Spleen (tissue), 7 donors: ENCODE results near the gene TDRKH.

Experiments used
- POLR2A ChIP-seq, 3 donors: fragments of 450-650 bp; IDR thresholded peaks; one replicate each; pipeline ENCODE4 v1.5.1; 2017; ENCODE audit warnings: antibody characterized with exemption in 3 of 3, mild to moderate bottlenecking in 1 of 3
- POLR2AphosphoS5 ChIP-seq, 3 donors: sonication (generic); formaldehyde crosslinking; IDR thresholded peaks; one replicate each; pipeline ENCODE4 v1.5.1; 2017; ENCODE audit warnings: antibody characterized with exemption in 3 of 3
- TF ChIP-seq, protein P1 (sequence below), 11 experiments: fragments of 200-600 bp in 7 of 11; fragments of 450-650 bp in 4 of 11; sonication (generic) in 4 of 11; IDR thresholded peaks in 8 of 11; conservative IDR thresholded peaks in 3 of 11; 1 replicate in 7 of 11; 2 replicates in 4 of 11; pipeline versions ENCODE4 v1.4.0 to v1.8.0; 2016 to 2021; ENCODE audit warnings: antibody characterized with exemption in 11 of 11, inconsistent platforms in 4 of 11, mild to moderate bottlenecking in 1 of 11
- donor health status: DM: no; HTN: no; CAD: no; lungs with moderate emphysema.
- donor health status: DM: no; HTN: no; CAD: no.
- donor health status: DM: no; HTN: no; CAD: no.

DNA sequence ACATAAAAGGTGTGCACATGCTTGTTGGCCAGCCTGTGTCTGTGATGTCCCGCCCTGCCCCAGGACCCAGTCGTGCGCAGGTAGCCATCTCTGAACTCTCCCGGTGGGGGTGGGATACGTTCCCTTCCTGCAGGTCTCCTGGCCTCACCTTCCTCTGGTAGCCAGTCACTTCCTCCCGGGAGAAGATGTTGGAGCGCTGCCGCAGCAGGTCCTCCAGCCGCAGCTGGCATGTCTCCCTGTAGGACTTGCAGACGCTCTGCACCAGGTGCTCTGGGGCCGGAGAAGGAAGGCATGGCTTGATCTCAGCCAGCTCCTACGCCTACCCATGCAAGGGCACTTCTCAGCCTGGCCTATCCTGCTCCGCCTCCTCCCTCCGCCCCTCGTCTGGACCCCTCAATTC, 24.1 kb upstream of the TDRKH start:
- TF ChIP-seq POLR2A (IDR thresholded peaks at IDR 0.05): no peak
- TF ChIP-seq, protein P1, sequence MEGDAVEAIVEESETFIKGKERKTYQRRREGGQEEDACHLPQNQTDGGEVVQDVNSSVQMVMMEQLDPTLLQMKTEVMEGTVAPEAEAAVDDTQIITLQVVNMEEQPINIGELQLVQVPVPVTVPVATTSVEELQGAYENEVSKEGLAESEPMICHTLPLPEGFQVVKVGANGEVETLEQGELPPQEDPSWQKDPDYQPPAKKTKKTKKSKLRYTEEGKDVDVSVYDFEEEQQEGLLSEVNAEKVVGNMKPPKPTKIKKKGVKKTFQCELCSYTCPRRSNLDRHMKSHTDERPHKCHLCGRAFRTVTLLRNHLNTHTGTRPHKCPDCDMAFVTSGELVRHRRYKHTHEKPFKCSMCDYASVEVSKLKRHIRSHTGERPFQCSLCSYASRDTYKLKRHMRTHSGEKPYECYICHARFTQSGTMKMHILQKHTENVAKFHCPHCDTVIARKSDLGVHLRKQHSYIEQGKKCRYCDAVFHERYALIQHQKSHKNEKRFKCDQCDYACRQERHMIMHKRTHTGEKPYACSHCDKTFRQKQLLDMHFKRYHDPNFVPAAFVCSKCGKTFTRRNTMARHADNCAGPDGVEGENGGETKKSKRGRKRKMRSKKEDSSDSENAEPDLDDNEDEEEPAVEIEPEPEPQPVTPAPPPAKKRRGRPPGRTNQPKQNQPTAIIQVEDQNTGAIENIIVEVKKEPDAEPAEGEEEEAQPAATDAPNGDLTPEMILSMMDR (IDR thresholded peaks at IDR 0.05 in 8 of 11, conservative IDR thresholded peaks at IDR 0.05 in 3 of 11): no peak
- no peak for TF ChIP-seq POLR2AphosphoS5 (IDR thresholded peaks at IDR 0.05)
